ENCODE results near the gene SGCE. TPM values are rescaled to one million over a fixed set of nuclear protein-coding genes. Genes with fewer than 3 reads are reported as not detected.

The SGCE gene
- total RNA-seq, 2 experiments from 2014 or later, result 23.5 to 27.1 TPM

DNA sequence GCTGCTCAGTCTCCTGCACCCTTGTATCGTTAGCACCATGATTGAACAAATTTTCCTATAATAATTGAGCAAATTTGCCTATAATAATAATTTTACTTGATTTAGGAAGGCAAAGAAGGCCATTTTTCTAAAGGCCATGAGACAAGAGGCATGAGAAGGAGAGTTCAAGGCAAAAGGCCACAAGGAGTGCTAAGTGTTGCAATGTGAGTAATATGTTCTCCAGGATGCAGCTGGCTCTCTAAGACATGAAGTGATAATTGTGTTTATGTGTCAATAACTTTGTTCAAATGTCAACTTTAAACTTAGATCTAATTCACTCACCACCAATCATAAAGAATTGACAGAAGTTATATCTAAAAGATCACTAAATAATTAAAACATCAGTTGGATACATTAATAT lies 53.8 kb downstream of the SGCE start:
- H2AFZ ChIP-seq (ENCODE audit: low read length), result no peak overlapping the region
- no peak overlapping the region for H3K4me3 ChIP-seq (ENCODE audit: low read depth, low read length, poor library complexity, severe bottlenecking)
- BruUV-seq (replicated peaks), result no TSS peak
- ChIA-PET POLR2A (no interaction called here), CTCF (ENCODE audit: unreplicated experiment) (no interaction called here)
- H3K4me1 ChIP-seq (ENCODE audit: insufficient read depth, low read length, poor library complexity, severe bottlenecking), result no peaks in the 10 kb centered on the region
- no peaks in the 10 kb centered on the region for H4K20me1 ChIP-seq (ENCODE audit: insufficient read depth, low read length)
- H3K27ac ChIP-seq (ENCODE audit: low read depth, low read length, poor library complexity, severe bottlenecking), result no peak overlapping the region
- no peak for TF ChIP-seq EZH2phosphoT487 (IDR thresholded peaks at IDR 0.05; ENCODE audit: borderline replicate concordance, low read depth, low read length)
- TF ChIP-seq, protein P1, sequence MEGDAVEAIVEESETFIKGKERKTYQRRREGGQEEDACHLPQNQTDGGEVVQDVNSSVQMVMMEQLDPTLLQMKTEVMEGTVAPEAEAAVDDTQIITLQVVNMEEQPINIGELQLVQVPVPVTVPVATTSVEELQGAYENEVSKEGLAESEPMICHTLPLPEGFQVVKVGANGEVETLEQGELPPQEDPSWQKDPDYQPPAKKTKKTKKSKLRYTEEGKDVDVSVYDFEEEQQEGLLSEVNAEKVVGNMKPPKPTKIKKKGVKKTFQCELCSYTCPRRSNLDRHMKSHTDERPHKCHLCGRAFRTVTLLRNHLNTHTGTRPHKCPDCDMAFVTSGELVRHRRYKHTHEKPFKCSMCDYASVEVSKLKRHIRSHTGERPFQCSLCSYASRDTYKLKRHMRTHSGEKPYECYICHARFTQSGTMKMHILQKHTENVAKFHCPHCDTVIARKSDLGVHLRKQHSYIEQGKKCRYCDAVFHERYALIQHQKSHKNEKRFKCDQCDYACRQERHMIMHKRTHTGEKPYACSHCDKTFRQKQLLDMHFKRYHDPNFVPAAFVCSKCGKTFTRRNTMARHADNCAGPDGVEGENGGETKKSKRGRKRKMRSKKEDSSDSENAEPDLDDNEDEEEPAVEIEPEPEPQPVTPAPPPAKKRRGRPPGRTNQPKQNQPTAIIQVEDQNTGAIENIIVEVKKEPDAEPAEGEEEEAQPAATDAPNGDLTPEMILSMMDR (conservative IDR thresholded peaks at IDR 0.05; ENCODE audit: low read length), result no peak
- intact Hi-C loops (cut with micrococcal nuclease; ENCODE audit: unreplicated experiment), result no loop called here
- H3K9me3 ChIP-seq (ENCODE audit: low read length), result no peaks in the 10 kb centered on the region
- no peaks in the 10 kb centered on the region for H3K36me3 ChIP-seq (ENCODE audit: insufficient read depth, low read length)
- no peaks in the 10 kb centered on the region for H3K9me2 ChIP-seq (ENCODE audit: insufficient read depth, low read length)
- no peak for DNase-seq (ENCODE audit: low spot score)
- no peak overlapping the region for H3K4me2 ChIP-seq (ENCODE audit: low read length)
- H3K79me2 ChIP-seq (ENCODE audit: insufficient read depth, low read depth, low read length), result no peaks in the 10 kb centered on the region

DNA sequence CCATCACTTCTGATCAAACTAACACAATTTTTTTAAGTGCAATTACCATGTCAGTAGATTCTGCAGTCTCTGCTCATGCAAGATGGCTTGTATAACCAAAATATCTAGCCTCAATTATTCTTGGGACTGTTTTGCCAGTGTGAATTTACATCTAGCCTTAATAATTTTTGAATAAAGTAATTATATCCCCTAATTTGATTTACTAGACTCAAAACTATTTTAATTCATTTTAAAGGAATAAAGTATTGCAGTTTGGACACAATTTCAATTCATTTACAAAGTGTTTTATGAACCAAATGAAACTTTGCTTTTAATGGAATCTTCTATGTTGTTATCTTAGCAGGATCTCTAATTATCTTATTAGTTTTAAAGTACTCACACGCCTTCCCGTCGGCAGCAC lies 55.7 kb downstream of the SGCE start:
- BruUV-seq (replicated peaks), result no TSS peak
- DNase-seq (ENCODE audit: low spot score), result no peak
- H3K9me2 ChIP-seq (ENCODE audit: insufficient read depth, low read length), result no peaks in the 10 kb centered on the region
- CTCF ChIA-PET (ENCODE audit: unreplicated experiment), result no interaction called here
- no peaks in the 10 kb centered on the region for H3K36me3 ChIP-seq (ENCODE audit: insufficient read depth, low read length)
- no peaks in the 10 kb centered on the region for H3K4me1 ChIP-seq (ENCODE audit: insufficient read depth, low read length, poor library complexity, severe bottlenecking)
- no peak overlapping the region for H3K27ac ChIP-seq (ENCODE audit: low read depth, low read length, poor library complexity, severe bottlenecking)
- POLR2A ChIA-PET, result no interaction called here
- H3K79me2 ChIP-seq (ENCODE audit: insufficient read depth, low read depth, low read length), result no peaks in the 10 kb centered on the region
- no peak overlapping the region for H3K4me2 ChIP-seq (ENCODE audit: low read length)
- H4K20me1 ChIP-seq (ENCODE audit: insufficient read depth, low read length), result no peaks in the 10 kb centered on the region
- intact Hi-C loops (cut with micrococcal nuclease; ENCODE audit: unreplicated experiment), result no loop called here
- no peaks in the 10 kb centered on the region for H3K9me3 ChIP-seq (ENCODE audit: low read length)
- H3K4me3 ChIP-seq (ENCODE audit: low read depth, low read length, poor library complexity, severe bottlenecking), result no peak overlapping the region
- no peak for TF ChIP-seq EZH2phosphoT487 (IDR thresholded peaks at IDR 0.05; ENCODE audit: borderline replicate concordance, low read depth, low read length)
- TF ChIP-seq, protein P1 (conservative IDR thresholded peaks at IDR 0.05; ENCODE audit: low read length), result no peak
- no peak overlapping the region for H2AFZ ChIP-seq (ENCODE audit: low read length)

DNA sequence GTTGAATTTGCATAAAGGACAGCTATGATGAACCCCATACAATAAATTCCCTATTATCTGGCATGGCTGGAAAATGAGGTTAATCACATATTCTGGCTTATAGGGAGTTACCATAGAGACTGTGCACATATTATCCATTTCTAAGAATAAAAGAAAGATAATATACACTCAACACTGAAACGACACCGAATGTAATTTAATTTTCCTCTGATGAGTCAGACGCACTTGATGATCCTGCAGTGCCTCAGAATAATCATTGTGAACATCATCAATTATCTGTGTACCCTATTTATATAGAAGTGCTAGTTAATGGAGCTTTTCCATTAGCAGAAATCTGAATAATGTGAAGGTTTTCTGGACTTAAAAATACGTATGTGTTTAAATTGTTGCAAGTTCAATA lies 60.2 kb downstream of the SGCE start:
- Histone ChIP-seq H2AFZ (ENCODE audit: low read length) (no peak overlapping the region), H3K27ac (ENCODE audit: low read depth, low read length, poor library complexity, severe bottlenecking) (no peak overlapping the region), H3K9me2 (ENCODE audit: insufficient read depth, low read length) (no peaks in the 10 kb centered on the region), H3K4me2 (ENCODE audit: low read length) (no peak overlapping the region), H3K4me3 (ENCODE audit: low read depth, low read length, poor library complexity, severe bottlenecking) (no peak overlapping the region), H3K36me3 (ENCODE audit: insufficient read depth, low read length) (no peaks in the 10 kb centered on the region), H3K4me1 (ENCODE audit: insufficient read depth, low read length, poor library complexity, severe bottlenecking) (no peaks in the 10 kb centered on the region), H4K20me1 (ENCODE audit: insufficient read depth, low read length) (no peaks in the 10 kb centered on the region), H3K9me3 (ENCODE audit: low read length) (no peaks in the 10 kb centered on the region), H3K79me2 (ENCODE audit: insufficient read depth, low read depth, low read length) (no peaks in the 10 kb centered on the region)
- BruUV-seq (replicated peaks), result no TSS peak
- intact Hi-C loops (cut with micrococcal nuclease; ENCODE audit: unreplicated experiment), result no loop called here
- ChIA-PET POLR2A (interaction anchor here (0.6 to 1.6 kb wide), 3 partner anchors 11 to 377 kb away, joined by 3 to 6 read pairs (median 3); no protein-coding TSS in a partner anchor), CTCF (ENCODE audit: unreplicated experiment) (no interaction called here)
- no peak for DNase-seq (ENCODE audit: low spot score)
- TF ChIP-seq, protein P1 (conservative IDR thresholded peaks at IDR 0.05; ENCODE audit: low read length), result no peak
- no peak for TF ChIP-seq EZH2phosphoT487 (IDR thresholded peaks at IDR 0.05; ENCODE audit: borderline replicate concordance, low read depth, low read length)
